Fibroblast of mammary gland (primary cell): ENCODE results near the gene FRMD4B.
"Not testable (repeated sequence)": the region's sequence is repeated elsewhere in the genome, so short reads cannot be mapped to it uniquely, and the experiment has no call there.

Experiments used
- DNase-seq: peaks from one replicate; pipeline ENCODE4 v3.0.0-alpha.2; 2010; ENCODE audit warnings: low read depth
- H3K4me3 ChIP-seq: 2 replicates; pipeline ENCODE4 v1.5.1; 2011; ENCODE audit warnings: low read depth, mild to moderate bottlenecking, low read length, moderate library complexity; ENCODE audit not compliant: control insufficient read depth
- TF ChIP-seq, protein P1 (sequence below): conservative IDR thresholded peaks from 2 replicates; pipeline ENCODE4 v1.5.1; 2011; ENCODE audit warnings: low read depth, low read length, inconsistent platforms; ENCODE audit not compliant: control insufficient read depth, insufficient read depth

Gene FRMD4B

DNA sequence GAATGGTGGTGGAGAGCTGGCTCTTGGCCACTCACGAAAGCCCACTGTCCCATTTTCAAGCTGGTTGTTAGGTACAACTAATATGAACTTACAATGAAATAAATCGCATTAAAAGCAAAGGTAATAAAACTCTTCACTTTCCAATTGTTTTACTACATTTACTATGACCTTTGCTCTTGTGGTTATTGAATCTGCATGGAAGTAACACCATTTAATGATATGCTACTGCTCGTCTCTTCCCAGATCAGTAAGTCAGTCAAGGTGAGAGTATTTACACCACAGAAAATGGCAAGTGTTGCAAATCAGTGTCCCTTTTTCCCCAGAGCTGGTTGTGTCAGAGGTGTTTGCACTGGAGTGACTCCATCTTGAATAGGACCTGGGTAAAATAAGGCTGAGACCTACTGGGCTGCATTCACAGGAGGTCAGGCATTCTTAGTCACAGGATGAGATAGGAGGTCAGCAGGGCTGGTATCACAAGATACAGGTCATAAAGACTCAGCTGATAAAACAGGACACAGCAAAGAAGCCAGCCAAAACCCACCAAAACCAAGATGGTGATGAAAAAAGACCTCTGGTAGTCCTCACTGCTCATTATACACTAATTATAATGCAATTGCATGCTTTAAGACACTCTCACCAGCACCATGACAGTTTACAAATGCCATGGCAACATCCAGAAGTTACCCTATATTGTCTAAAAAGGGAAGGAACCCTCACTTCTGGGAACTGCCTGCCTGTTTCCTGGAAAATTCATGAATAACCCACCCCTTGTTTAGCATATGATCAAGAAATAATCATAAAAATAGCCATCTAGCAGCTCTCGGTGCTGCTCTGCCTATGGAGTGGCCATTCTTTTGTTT lies 57.6 kb downstream of the FRMD4B start:
- no peak for DNase-seq
- no peak overlapping the region for H3K4me3 ChIP-seq
- TF ChIP-seq, protein P1, sequence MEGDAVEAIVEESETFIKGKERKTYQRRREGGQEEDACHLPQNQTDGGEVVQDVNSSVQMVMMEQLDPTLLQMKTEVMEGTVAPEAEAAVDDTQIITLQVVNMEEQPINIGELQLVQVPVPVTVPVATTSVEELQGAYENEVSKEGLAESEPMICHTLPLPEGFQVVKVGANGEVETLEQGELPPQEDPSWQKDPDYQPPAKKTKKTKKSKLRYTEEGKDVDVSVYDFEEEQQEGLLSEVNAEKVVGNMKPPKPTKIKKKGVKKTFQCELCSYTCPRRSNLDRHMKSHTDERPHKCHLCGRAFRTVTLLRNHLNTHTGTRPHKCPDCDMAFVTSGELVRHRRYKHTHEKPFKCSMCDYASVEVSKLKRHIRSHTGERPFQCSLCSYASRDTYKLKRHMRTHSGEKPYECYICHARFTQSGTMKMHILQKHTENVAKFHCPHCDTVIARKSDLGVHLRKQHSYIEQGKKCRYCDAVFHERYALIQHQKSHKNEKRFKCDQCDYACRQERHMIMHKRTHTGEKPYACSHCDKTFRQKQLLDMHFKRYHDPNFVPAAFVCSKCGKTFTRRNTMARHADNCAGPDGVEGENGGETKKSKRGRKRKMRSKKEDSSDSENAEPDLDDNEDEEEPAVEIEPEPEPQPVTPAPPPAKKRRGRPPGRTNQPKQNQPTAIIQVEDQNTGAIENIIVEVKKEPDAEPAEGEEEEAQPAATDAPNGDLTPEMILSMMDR: no peak

DNA sequence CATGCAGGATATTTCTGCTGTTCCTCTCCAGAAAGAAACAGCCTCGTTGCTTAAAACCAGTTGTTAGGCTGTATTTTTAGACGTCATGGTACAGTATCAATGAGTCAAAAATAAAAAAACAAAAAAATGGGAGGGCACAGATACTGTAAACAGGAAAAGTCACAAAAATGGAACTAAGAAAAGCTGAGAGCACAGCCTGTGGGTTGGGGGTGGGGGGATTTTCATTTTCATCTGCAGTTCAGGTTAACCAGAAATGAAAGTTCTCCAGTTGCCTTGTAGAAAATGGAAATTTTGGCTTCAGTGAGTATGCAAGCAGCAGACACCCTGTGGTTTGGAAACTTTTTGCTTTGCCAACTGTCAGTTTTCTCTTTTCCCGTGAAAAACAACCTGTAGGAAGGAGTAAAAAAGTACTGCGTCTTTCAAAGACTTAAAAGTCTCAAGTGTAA lies 59.0 kb downstream of the FRMD4B start:
- TF ChIP-seq, protein P1: no peak
- H3K4me3 ChIP-seq: no peak overlapping the region
- peak; percentile 3 for DNase-seq

DNA sequence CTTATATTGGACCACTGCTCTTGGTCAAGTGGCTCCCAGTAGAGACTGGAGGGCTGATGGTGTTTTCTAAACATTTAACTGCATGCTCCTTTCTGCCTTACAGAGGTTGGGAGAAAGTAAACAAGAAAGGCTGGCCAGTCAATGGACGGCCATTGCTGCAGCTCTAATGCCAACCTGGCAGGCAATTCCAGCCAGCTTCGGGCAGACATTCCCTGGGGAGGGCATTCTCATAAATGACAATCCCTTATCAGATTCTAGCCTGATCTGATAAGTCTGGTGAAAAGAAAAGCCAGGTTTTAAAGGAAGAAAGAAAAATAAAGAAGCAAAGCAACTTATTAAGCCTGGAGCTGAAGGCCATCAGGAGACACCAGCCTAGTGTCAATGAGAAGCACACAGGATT lies 60.7 kb downstream of the FRMD4B start:
- H3K4me3 ChIP-seq: no peak overlapping the region
- TF ChIP-seq, protein P1: no peak

DNA sequence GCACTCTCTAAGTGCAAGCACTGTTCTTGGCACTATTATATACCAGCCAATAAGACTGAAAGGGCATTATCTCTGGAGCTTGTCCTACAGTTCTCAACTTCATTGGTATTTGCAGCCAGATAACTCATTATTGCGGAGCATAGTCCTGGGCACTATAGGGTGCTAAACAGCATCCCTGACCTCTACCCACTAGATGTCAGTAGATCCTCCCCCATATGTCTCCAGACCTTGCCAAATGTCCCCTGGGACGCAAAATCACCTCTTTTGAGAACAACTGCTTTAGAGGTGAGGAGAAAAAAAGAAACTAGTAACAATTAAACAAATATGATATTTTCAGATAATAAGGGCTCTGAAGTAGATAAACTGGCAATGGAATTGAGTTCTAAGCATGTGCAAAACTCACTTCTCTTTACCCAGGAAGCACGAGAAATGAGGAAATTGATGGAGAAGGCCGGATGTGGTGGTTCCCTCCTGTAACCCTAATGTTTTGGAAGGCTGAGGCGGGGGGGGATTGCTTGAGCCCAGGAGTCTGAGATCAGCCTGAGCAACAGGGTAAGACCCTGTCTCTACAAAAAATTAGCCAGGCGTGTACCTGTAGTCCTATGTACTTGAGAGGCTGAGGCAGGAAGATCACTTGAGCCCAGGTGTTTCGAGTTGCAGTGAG lies 61.4 kb downstream of the FRMD4B start:
- H3K4me3 ChIP-seq: no peak overlapping the region
- no peak for DNase-seq
- TF ChIP-seq, protein P1: peak; percentile 21

More for the DNA sequence above, 60.7 kb downstream of the FRMD4B start:
- DNase-seq: no peak

DNA sequence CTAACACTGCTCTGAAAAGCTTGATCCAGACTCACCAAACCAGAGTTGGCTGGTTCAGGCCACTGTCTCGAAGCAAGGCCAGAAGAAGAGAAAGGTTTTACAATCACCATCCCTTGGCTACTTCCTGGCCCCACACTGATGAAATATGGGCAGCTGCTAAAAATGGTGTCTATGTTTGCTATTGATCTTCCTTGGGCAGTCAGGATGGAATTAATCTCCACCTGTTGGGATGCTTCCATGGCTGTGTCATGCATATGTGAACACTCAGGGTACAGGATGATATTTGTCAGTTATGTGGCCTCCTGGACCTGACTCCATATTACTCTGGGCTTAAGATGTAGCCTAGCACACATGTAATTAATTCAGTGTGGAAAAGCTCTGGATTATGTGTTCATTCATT lies 61.9 kb downstream of the FRMD4B start:
- TF ChIP-seq, protein P1: no peak
- H3K4me3 ChIP-seq: no peak overlapping the region
- DNase-seq: no peak

DNA sequence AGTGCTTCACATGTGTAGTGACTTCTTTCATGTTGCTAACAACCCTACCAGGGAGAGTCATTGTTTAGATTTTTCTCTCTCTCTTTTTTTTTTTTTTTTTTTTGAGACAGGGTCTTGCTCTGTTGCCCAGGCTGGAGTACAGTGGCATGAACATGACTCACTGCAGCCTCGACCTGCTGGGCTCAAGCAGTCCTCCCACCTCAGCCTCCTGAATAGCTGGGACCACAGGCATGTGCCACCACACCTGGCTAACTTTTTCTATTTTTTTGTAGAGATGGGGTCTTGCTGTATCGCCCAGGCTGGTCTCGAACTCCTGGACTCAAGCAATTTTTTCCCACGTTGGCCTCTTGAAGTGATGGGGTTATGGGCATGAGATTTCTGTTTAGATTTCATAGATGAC lies 63.4 kb downstream of the FRMD4B start:
- not testable (repeated sequence) for DNase-seq, H3K4me3 ChIP-seq

DNA sequence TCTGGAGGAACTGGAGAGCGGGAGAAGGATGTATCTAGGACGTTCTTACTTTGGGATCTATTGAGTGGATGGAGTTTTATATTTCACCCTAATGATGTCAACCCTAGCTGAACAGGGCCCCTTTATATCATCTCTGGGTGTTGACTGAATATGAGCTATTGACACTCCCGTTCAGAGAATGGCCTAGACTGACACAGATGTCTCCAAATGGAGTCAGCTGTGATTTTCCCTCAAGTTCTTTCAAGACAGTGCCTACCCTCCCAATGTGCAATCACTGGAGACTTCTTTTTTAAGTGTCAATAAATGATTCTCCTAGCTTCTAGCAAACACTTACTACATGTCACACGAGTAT lies 63.8 kb downstream of the FRMD4B start:
- no peak overlapping the region for H3K4me3 ChIP-seq
- TF ChIP-seq, protein P1: no peak
- DNase-seq: no peak
